DOHH2 (cell line): ENCODE data around the gene RASIP1.
"Not testable (repeated sequence)": the region's sequence is repeated elsewhere in the genome, so short reads cannot be mapped to it uniquely, and the experiment has no call there.

Source experiments
- H3F3A ChIP-seq: fragments of 200-600 bp; sonication (generic), shearing (Covaris generic); 2 replicates; pipeline ENCODE4 v1.6.0; 2016; ENCODE audit warnings: antibody characterized with exemption, mild to moderate bottlenecking; ENCODE audit not compliant: control insufficient read depth, insufficient read depth
- H3K27ac ChIP-seq: fragments of 200-600 bp; sonication (generic); 2 replicates; pipeline ENCODE4 v1.5.1; 2014; ENCODE audit warnings: low read depth, mild to moderate bottlenecking, low read length, moderate library complexity
- H3K27me3 ChIP-seq: fragments of 200-600 bp; sonication (generic); 2 replicates; pipeline ENCODE4 v1.6.1; 2014; ENCODE audit warnings: mild to moderate bottlenecking, low read length, mixed read lengths; ENCODE audit not compliant: control insufficient read depth
- H3K36me3 ChIP-seq: fragments of 200-600 bp; sonication (generic); 2 replicates; pipeline ENCODE4 v1.6.1; 2014; ENCODE audit warnings: mild to moderate bottlenecking, low read length, moderate library complexity, mixed read lengths; ENCODE audit not compliant: control insufficient read depth
- H3K4me1 ChIP-seq: fragments of 200-600 bp; sonication (generic); 2 replicates; pipeline ENCODE4 v1.6.1; 2014; ENCODE audit warnings: mild to moderate bottlenecking, low read length, mixed read lengths; ENCODE audit not compliant: control insufficient read depth
- H3K4me2 ChIP-seq: fragments of 200-600 bp; sonication (generic); 2 replicates; pipeline ENCODE4 v1.6.0; 2014; ENCODE audit warnings: mild to moderate bottlenecking, low read length, moderate library complexity
- H3K4me3 ChIP-seq: fragments of 200-600 bp; sonication (generic); 2 replicates; pipeline ENCODE4 v1.5.1; 2014; ENCODE audit warnings: mild to moderate bottlenecking, low read length, mixed read lengths
- H3K79me2 ChIP-seq: fragments of 200-600 bp; sonication (generic); 2 replicates; pipeline ENCODE4 v1.6.1; 2014; ENCODE audit warnings: mild to moderate bottlenecking, low read length, mixed read lengths; ENCODE audit not compliant: control insufficient read depth
- H3K9me2 ChIP-seq: fragments of 200-600 bp; sonication (generic); replicated peaks from 2 replicates; pipeline ENCODE4 v1.6.1; 2014; ENCODE audit warnings: mild to moderate bottlenecking, low read length, mixed read lengths; ENCODE audit not compliant: control insufficient read depth
- H3K9me3 ChIP-seq: fragments of 200-600 bp; sonication (generic); 2 replicates; pipeline ENCODE4 v1.6.1; 2014; ENCODE audit warnings: antibody characterized with exemption, low read length, mixed read lengths; ENCODE audit not compliant: control insufficient read depth, insufficient read depth
- H4K20me1 ChIP-seq: fragments of 200-600 bp; sonication (generic); 2 replicates; pipeline ENCODE4 v1.6.0; 2014; ENCODE audit warnings: low read depth, mild to moderate bottlenecking, antibody characterized with exemption, low read length, moderate library complexity; ENCODE audit not compliant: control insufficient read depth, insufficient read depth
- CTCF ChIP-seq: fragments of 200-600 bp; sonication (generic); IDR thresholded peaks from one replicate; pipeline ENCODE4 v1.5.1; 2014; ENCODE audit warnings: antibody characterized with exemption, mild to moderate bottlenecking, low read depth, low read length; ENCODE audit not compliant: poor library complexity, severe bottlenecking
- EZH2phosphoT487 ChIP-seq: fragments of 200-600 bp; sonication (generic); IDR thresholded peaks from 2 replicates; pipeline ENCODE4 v1.6.1; 2017; ENCODE audit warnings: borderline replicate concordance, mild to moderate bottlenecking, antibody characterized with exemption, low read length, moderate library complexity, mixed read lengths

Gene RASIP1

GRCh38 chr19:48770266-48770665 lies 29.9 kb upstream of the RASIP1 start:
- H3K36me3 ChIP-seq, result no peaks in the 10 kb centered on the region
- H3K4me1 ChIP-seq, result no peaks in the 10 kb centered on the region
- TF ChIP-seq CTCF (no peak), EZH2phosphoT487 (no peak)
- H3K79me2 ChIP-seq, result no peaks in the 10 kb centered on the region
- no peaks in the 10 kb centered on the region for H4K20me1 ChIP-seq
- no peak overlapping the region for H3K4me2 ChIP-seq
- H3K9me2 ChIP-seq, result no peaks in the 10 kb centered on the region
- no peaks in the 10 kb centered on the region for H3K9me3 ChIP-seq
- peaks cover 15% of the 10 kb centered on the region for H3K27me3 ChIP-seq
- H3F3A ChIP-seq, result no peaks in the 10 kb centered on the region
- no peak overlapping the region for H3K27ac ChIP-seq
- H3K4me3 ChIP-seq, result no peak overlapping the region

GRCh38 chr19:48768994-48769713 lies 28.7 kb upstream of the RASIP1 start:
- Histone ChIP-seq H3K36me3 (no peaks in the 10 kb centered on the region), H3K4me1 (no peaks in the 10 kb centered on the region), H4K20me1 (no peaks in the 10 kb centered on the region), H3K9me3 (no peaks in the 10 kb centered on the region), H3K79me2 (no peaks in the 10 kb centered on the region), H3K27me3 (peaks cover 15% of the 10 kb centered on the region), H3K9me2 (no peaks in the 10 kb centered on the region), H3F3A (no peaks in the 10 kb centered on the region), H3K4me3 (no peak overlapping the region), H3K4me2 (no peak overlapping the region), H3K27ac (no peak overlapping the region)
- TF ChIP-seq EZH2phosphoT487, result no peak
- TF ChIP-seq CTCF, result no peak

GRCh38 chr19:48768171-48768753 lies 27.9 kb upstream of the RASIP1 start:
- H3K79me2 ChIP-seq, H3K4me3 ChIP-seq, H3K36me3 ChIP-seq, H3K27ac ChIP-seq, H3K4me1 ChIP-seq, H3F3A ChIP-seq, H3K9me3 ChIP-seq, H3K9me2 ChIP-seq, H4K20me1 ChIP-seq, H3K4me2 ChIP-seq: not testable (repeated sequence)
- H3K27me3 ChIP-seq, result peaks cover 15% of the 10 kb centered on the region

- H3K27me3 ChIP-seq, result peaks cover 17% of the 10 kb centered on the region
- H3K9me2 ChIP-seq, H4K20me1 ChIP-seq, H3K4me1 ChIP-seq, H3F3A ChIP-seq, H3K4me3 ChIP-seq, H3K36me3 ChIP-seq, H3K79me2 ChIP-seq, H3K4me2 ChIP-seq, H3K27ac ChIP-seq, H3K9me3 ChIP-seq: not testable (repeated sequence)
Observed at GRCh38 chr19:48765816-48766215, 25.4 kb upstream of the RASIP1 start.
